ENCODE measurements around the gene UROD.

- no peak for TF ChIP-seq CTCF (IDR thresholded peaks at IDR 0.05 in 4 of 5, conservative IDR thresholded peaks at IDR 0.05 in 1 of 5)
- TF ChIP-seq POLR2A (IDR thresholded peaks at IDR 0.05): no peak
These were observed 1.6 kb downstream of the UROD start for GRCh38 chr1:45013551-45014209.
